ENCODE measurements around the gene ZNF423.

GRCh38 chr16:49608098-49608497 lies 247.8 kb downstream of the ZNF423 start:
- TF ChIP-seq POLR2A (IDR thresholded peaks at IDR 0.05) (no peak), CTCF (IDR thresholded peaks at IDR 0.05) (no peak)
